Activated CD8-positive, alpha-beta memory T cell treated with anti-CD3 and anti-CD28 coated beads, Interleukin-2, amount 50 U/mL, for 48 hours (primary cell): ENCODE measurements around the gene ELAVL2.

Source experiments
- DNase-seq: peaks from one replicate; pipeline ENCODE4 v3.0.0-alpha.2; 2020

The ELAVL2 gene

GRCh38 chr9:23658376-23659258 lies 167.4 kb downstream of the ELAVL2 start:
- DNase-seq = no peak

- DNase-seq = no peak
Observed at GRCh38 chr9:23651051-23651450, 175.0 kb downstream of the ELAVL2 start.

- no peak for DNase-seq
Observed at GRCh38 chr9:23648651-23649050, 177.4 kb downstream of the ELAVL2 start.

GRCh38 chr9:23644896-23645295 lies 181.1 kb downstream of the ELAVL2 start:
- no peak for DNase-seq

GRCh38 chr9:23644326-23644725 lies 181.7 kb downstream of the ELAVL2 start:
- no peak for DNase-seq

GRCh38 chr9:23643656-23644258 lies 182.3 kb downstream of the ELAVL2 start:
- no peak for DNase-seq
